Dendritic cell treated with granulocyte-macrophage colony-stimulating factor and Interleukin-4, amounts not matched to agents 40 ng/mL and 50 ng/mL, for 4 days (primary cell): ENCODE results near the gene NAT14.

Source experiments
- H3K27ac Mint-ChIP-seq: one replicate; pipeline ENCODE4 v1.8.0; 2022; ENCODE audit warnings: mild to moderate bottlenecking, mixed read lengths
- H3K27me3 Mint-ChIP-seq: one replicate; pipeline ENCODE4 v1.8.0; 2022; ENCODE audit warnings: mild to moderate bottlenecking, mixed read lengths
- H3K36me3 Mint-ChIP-seq: one replicate; pipeline ENCODE4 v1.8.0; 2022; ENCODE audit warnings: low read depth, mixed read lengths
- H3K4me1 Mint-ChIP-seq: one replicate; pipeline ENCODE4 v1.8.0; 2022; ENCODE audit warnings: low read depth, mixed read lengths
- H3K4me3 Mint-ChIP-seq: one replicate; pipeline ENCODE4 v1.8.0; 2022; ENCODE audit warnings: mild to moderate bottlenecking, moderate library complexity, mixed read lengths
- H3K9me3 Mint-ChIP-seq: one replicate; pipeline ENCODE4 v1.8.0; 2022; ENCODE audit warnings: mixed read lengths
- intact Hi-C: fragments of 100-400 bp; cut with micrococcal nuclease; formaldehyde crosslinking; loops from one replicate; pipeline ENCODE4 v1.15.0; 2022

Gene NAT14

DNA sequence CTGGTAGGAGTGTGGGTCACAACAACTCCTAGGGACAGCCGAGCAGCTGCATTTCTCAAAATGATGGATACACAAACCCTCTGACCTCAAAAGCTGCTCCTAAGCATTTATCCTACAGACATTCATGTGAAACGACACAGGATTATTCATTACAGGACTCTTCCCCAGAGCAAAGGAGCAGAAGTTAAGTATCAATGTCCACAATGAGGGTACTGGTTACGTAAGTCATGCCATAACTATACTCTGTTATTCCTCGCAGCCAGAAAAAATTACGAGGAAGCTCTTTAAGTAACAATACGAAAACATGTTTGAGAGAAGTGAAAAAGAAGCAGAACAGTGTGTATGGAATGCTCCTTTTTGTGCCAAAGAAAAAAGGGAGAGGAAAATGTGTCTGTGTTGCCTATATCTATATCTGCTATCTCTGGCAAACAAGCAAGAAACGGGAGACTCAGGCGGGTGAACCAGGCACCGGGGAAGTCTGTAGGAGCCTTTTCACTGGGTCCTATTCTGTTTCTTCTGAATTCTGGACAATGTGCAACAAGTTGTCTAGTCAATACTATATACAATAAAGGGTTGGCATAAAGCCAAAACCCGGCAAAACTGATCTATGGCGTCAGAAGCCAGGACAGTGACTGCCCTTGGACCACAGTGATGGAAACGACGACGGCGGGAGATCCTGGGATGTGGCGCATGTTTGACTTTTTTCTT lies 24.9 kb upstream of the NAT14 start:
- Mint-ChIP-seq H3K4me3 (peak overlapping the region; percentile 90), H3K4me1 (peaks cover 43% of the 10 kb centered on the region), H3K27ac (peak overlapping the region; percentile 92), H3K36me3 (peaks cover 34% of the 10 kb centered on the region), H3K27me3 (peaks cover 8% of the 10 kb centered on the region), H3K9me3 (no peaks in the 10 kb centered on the region)
- intact Hi-C loops = no loop called here

DNA sequence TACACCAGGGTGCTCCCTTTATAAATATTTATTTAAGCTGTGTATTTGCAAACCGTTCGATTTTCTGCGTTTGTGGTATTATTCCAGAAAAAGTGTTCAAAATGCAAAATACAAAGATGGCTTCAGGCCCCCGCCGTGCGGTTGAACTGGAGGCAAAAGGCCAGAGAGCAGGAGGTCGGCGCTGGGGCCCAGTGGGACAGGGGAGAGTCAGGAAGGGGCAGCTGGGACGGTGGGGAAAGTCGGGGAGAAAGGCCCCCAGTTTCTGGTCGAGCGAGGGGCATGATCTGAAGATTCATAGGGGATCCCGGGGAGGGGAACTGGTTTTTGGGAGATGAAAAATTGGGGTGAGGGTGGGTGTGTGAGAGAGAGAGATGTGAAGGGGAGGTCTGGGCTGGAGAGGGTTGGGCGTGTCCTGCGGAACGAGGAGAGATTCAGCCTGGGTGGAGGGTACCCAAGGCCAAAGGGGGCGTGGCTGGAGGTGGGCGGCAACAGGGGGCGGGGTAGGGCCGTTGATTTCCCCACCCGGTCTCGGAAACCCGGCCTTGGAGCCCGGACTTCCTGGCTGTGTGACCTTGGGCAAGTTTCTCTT lies 24.2 kb upstream of the NAT14 start:
- intact Hi-C loops = no loop called here
- H3K27me3 Mint-ChIP-seq = peaks cover 9% of the 10 kb centered on the region
- peak overlapping the region; percentile 90 for H3K4me3 Mint-ChIP-seq
- peaks cover 39% of the 10 kb centered on the region for H3K4me1 Mint-ChIP-seq
- no peaks in the 10 kb centered on the region for H3K9me3 Mint-ChIP-seq
- H3K27ac Mint-ChIP-seq = peak overlapping the region; percentile 92
- H3K36me3 Mint-ChIP-seq = peaks cover 27% of the 10 kb centered on the region

DNA sequence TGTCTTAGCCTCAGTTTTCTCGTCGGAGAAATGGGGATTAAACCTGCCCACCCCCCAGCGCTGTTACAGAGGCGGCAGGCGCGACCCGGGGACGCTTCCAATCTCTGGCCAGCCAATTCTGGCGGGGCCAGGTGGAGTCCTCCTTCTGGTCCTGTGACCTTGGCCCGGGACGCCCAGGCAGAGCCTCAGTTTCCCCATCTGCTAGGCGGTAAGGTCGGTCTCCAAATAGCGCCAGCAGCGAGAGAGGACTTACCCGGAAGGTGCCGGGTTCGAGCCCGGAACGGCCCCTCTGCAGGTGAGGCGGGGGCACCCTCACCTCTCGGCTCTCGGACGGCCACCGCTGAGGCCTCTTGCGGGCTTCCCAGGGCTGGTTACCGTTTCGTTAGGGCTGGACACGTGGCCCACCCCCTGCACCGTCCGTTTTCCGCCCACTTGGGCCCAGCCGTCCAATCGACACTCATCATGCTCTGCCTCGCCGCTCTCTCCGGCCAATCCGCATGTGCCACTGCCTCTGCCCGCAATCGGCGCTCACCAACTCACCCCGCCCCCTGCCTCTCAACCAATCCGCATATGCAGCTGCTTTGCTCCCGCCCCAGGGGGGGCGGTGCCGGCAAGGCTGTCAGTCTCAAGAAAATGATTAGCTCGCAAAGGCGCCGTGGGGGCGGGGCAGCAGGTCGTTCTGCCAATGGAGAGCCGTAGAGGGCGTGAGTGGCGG lies 23.6 kb upstream of the NAT14 start, which contains the start of gene ISOC2:
ISOC2 (minus strand) TSS at position 384 of the 715 bp plus-strand sequence. CDS start 5,156 bp downstream, outside the sequence.
- no peaks in the 10 kb centered on the region for H3K9me3 Mint-ChIP-seq
- H3K27me3 Mint-ChIP-seq = peaks cover 14% of the 10 kb centered on the region
- H3K4me1 Mint-ChIP-seq = peaks cover 34% of the 10 kb centered on the region
- H3K36me3 Mint-ChIP-seq = peaks cover 20% of the 10 kb centered on the region
- H3K4me3 Mint-ChIP-seq = peak within 1 kb of the TSS; percentile 90
- intact Hi-C loops = no loop called here
- H3K27ac Mint-ChIP-seq = peak within 1 kb of the TSS; percentile 92

- Mint-ChIP-seq H3K27me3 (peaks cover 15% of the 10 kb centered on the region), H3K9me3 (no peaks in the 10 kb centered on the region), H3K36me3 (peaks cover 14% of the 10 kb centered on the region), H3K4me3 (peak overlapping the region; percentile 90), H3K4me1 (peaks cover 34% of the 10 kb centered on the region), H3K27ac (peak overlapping the region; percentile 92)
- intact Hi-C loops = loop anchor here (1.0 kb wide), 1 partner anchor 14 kb away; the partner anchor contains the start of gene ZNF628
Observed at GRCh38 chr19:55461974-55462626, 22.9 kb upstream of the NAT14 start.

DNA sequence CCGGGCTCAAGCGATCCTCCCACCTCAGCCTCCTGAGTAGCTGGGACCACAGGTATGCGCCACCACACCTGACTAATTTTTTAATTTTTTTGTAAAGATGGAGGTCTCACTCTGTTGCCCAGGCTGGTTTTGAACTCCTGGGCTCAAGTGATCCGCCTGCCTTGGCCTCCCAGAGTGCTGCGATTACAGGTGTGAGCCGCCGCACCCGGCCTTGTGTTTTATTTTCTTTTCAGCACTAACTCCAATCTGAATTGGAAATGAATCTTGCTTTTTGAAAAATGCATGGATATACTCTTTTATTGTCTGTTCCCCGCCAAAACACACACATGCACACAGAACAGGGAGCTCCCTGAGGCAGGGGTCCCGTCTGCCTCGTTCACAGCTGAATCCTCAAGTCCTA lies 22.3 kb upstream of the NAT14 start:
- H3K9me3 Mint-ChIP-seq = no peaks in the 10 kb centered on the region
- H3K4me3 Mint-ChIP-seq = peak overlapping the region; percentile 90
- peaks cover 10% of the 10 kb centered on the region for H3K36me3 Mint-ChIP-seq
- peak overlapping the region; percentile 92 for H3K27ac Mint-ChIP-seq
- peaks cover 34% of the 10 kb centered on the region for H3K4me1 Mint-ChIP-seq
- peaks cover 19% of the 10 kb centered on the region for H3K27me3 Mint-ChIP-seq
- intact Hi-C loops = loop anchor here (1.0 kb wide), 1 partner anchor 14 kb away; the partner anchor contains the start of gene ZNF628

- Mint-ChIP-seq H3K27ac (no peak overlapping the region), H3K4me3 (no peak overlapping the region), H3K9me3 (no peaks in the 10 kb centered on the region), H3K27me3 (peaks cover 19% of the 10 kb centered on the region), H3K36me3 (peaks cover 7% of the 10 kb centered on the region), H3K4me1 (peaks cover 33% of the 10 kb centered on the region)
- intact Hi-C loops = no loop called here
Observed at GRCh38 chr19:55463583-55464031, 21.4 kb upstream of the NAT14 start.

- no peaks in the 10 kb centered on the region for H3K9me3 Mint-ChIP-seq
- H3K4me3 Mint-ChIP-seq = no peak overlapping the region
- peaks cover 7% of the 10 kb centered on the region for H3K36me3 Mint-ChIP-seq
- no peak overlapping the region for H3K27ac Mint-ChIP-seq
- intact Hi-C loops = no loop called here
- H3K27me3 Mint-ChIP-seq = peaks cover 19% of the 10 kb centered on the region
- H3K4me1 Mint-ChIP-seq = peaks cover 30% of the 10 kb centered on the region
Observed at GRCh38 chr19:55464039-55464661, 20.8 kb upstream of the NAT14 start.

DNA sequence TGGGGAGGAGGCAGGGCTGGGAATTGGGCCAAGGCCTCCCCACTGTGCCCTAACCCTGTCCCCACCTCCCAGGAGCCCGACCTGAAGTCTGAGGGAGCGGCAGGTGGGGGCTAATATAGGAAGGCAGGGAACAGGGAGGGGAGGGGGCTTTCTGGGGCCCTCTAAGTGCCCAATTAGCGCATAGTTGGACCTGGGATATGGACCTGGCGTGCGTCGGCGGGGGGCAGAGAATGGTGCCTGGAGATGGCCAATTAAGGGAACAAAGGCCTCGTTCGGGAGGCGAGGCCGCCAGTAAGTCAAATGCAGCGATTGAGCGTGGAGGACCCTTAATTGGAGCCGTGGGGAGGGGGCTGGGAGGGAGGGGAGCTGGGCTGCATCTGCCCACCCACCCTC lies 20.3 kb upstream of the NAT14 start, which contains the start of gene C19orf85:
C19orf85 (minus strand) TSS at position 90 of the 393 bp plus-strand sequence. CDS start 197 bp downstream, outside the sequence.
- peaks cover 25% of the 10 kb centered on the region for H3K4me1 Mint-ChIP-seq
- peaks cover 19% of the 10 kb centered on the region for H3K27me3 Mint-ChIP-seq
- H3K4me3 Mint-ChIP-seq = no peak within 1 kb of the TSS
- H3K36me3 Mint-ChIP-seq = peaks cover 7% of the 10 kb centered on the region
- intact Hi-C loops = no loop called here
- H3K9me3 Mint-ChIP-seq = no peaks in the 10 kb centered on the region
- H3K27ac Mint-ChIP-seq = no peak within 1 kb of the TSS

DNA sequence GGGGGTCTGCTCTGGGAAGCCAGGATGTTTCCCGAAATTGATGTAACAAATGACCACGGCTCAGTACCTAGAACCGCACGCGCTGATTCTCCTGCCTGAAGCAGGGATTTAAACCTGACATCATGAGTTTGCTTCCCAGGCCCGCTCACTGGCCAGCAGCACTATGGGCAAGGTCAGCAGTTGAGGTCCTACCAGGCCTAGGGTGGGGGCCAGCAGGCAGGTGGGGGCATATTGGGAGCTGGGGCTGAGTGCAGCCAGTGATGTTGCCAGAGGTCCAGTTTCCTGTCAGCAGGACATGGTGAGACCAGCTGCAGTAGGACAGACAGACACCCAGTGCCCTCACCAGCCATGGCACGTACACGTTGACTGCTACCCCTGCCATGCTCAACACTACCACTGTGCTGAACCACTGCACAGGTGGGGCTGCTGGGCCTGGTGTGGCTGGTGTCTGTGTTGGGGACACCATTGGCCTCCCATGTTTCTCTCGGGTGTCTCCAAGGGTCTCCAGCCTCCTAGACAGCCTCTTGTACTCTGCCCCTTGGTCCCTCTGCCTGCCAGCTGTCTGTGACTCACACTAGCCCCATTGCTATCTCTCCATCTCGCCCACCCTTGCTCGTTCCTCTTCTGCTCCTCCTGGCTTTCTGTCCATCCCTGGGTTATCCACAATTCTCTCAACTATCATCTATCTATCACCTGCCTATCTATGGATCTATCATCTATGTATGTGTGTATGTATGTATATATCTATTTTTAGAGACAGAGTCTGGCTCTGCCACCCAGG lies 19.3 kb upstream of the NAT14 start:
- H3K9me3 Mint-ChIP-seq = no peaks in the 10 kb centered on the region
- peaks cover 6% of the 10 kb centered on the region for H3K36me3 Mint-ChIP-seq
- H3K4me3 Mint-ChIP-seq = no peak overlapping the region
- H3K27me3 Mint-ChIP-seq = peaks cover 19% of the 10 kb centered on the region
- H3K4me1 Mint-ChIP-seq = peaks cover 15% of the 10 kb centered on the region
- peak overlapping the region; percentile 0 for H3K27ac Mint-ChIP-seq
- intact Hi-C loops = no loop called here

- Mint-ChIP-seq H3K27ac (peak overlapping the region; percentile 0), H3K36me3 (no peaks in the 10 kb centered on the region), H3K9me3 (no peaks in the 10 kb centered on the region), H3K4me3 (no peak overlapping the region), H3K4me1 (peaks cover 10% of the 10 kb centered on the region), H3K27me3 (peaks cover 19% of the 10 kb centered on the region)
- intact Hi-C loops = no loop called here
Observed at GRCh38 chr19:55466241-55466614, 18.8 kb upstream of the NAT14 start.

DNA sequence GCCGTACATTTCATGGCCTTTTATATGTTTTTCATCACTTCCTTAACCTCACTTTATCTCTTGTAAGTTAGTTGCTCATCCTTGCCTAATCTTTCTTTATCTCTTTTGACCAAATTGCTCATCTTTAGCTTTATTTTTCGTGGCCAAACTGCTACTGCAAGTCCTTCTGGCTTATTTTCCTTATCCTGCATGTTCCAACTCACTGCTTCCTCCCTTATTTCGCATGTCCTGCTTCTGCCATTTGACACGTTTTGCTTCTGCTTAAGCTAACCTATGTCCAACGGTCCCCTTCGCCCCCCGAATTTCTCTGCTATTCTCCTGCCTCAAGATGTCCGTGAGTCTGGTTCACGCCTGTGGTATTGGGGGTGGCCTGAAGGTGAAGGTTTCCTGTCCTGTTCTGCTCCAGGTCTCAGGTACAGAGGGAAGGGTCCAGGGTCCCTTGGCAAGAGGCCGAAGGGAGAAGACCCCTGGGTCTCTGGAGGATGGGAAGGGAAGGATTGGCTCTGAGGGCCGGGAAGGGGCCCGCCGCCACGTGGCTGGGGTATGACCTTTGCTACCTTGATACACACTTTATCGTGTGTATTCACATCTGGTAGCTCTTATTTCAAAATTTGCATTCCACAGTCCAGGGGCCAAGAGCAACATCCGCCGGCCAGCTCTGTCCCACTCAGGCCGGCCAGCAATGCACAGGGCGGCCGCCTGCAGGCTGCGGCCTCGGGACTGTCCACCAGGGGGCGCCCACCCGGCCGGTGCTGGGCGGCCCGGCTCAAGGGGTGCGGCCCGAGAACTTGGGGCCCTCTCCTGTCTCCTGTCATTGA lies 17.5 kb upstream of the NAT14 start:
- intact Hi-C loops = loop anchor here (1.0 kb wide), 1 partner anchor 36 kb away; no protein-coding TSS in a partner anchor
- Mint-ChIP-seq H3K36me3 (no peaks in the 10 kb centered on the region), H3K4me1 (peaks cover 6% of the 10 kb centered on the region), H3K9me3 (no peaks in the 10 kb centered on the region), H3K27me3 (peaks cover 19% of the 10 kb centered on the region), H3K4me3 (no peak overlapping the region), H3K27ac (peak overlapping the region; percentile 13)

DNA sequence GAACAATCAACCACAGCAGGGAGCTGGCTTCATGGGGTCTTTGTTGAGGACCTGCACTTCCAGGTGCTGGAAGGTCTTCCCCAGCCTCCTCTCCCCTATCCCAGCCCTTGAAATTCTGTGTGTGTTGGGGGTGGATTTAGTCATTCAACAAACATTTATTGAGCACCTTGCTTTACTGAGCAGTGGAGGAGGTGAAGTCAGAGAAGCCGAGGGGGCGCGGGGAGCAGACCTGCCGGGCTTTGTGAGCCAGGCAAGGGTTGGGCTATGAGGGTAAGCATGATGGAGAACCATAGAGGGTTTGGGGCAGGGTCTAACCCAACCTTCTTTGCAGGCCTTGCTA lies 17.0 kb upstream of the NAT14 start:
- intact Hi-C loops = loop anchor here (1.0 kb wide), 1 partner anchor 35 kb away; no protein-coding TSS in a partner anchor
- Mint-ChIP-seq H3K27me3 (peaks cover 17% of the 10 kb centered on the region), H3K27ac (no peak overlapping the region), H3K9me3 (no peaks in the 10 kb centered on the region), H3K4me3 (no peak overlapping the region), H3K36me3 (no peaks in the 10 kb centered on the region), H3K4me1 (peaks cover 1% of the 10 kb centered on the region)
